ENCODE measurements around the gene RPL15. TPM values are rescaled to one million over a fixed set of nuclear protein-coding genes. Genes with fewer than 3 reads are reported as not detected.

Gene RPL15
- total RNA-seq, 2 donors from 2014 or later: 2,011 to 2,129 TPM

DNA sequence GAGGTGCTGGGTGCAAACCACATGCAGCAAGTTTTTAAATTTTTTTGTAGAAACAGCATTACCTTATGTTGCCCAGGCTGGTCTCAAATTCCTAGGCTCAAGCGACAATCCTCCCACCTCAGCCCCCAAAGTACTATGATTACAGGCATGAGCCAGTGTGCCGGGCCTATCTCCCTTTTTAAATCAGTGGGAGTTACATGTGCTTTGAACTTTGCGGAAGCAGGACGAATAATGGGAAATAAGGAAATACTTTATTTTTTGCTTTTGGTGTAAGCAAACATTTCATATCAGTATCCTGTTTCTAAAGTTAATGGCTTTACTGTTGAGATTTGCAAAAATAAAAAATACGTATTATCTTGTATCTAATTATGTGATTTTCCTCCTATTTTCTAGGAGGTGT lies 37.2 kb downstream of the RPL15 start:
- Mint-ChIP-seq H3K27me3 (ENCODE audit: insufficient read depth) (no peaks in the 10 kb centered on the region), H3K36me3 (ENCODE audit: low read depth) (peaks cover 25% of the 10 kb centered on the region), H3K27ac (peak overlapping the region; percentile 37), H3K9me3 (no peaks in the 10 kb centered on the region), H3K4me1 (peaks cover 39% of the 10 kb centered on the region), H3K4me3 (no peak overlapping the region)
- 89% methylated on average over 1 to 5 of the region's 5 CpGs for WGBS, 2 experiments (ENCODE audit: insufficient coverage in 1 of 2, insufficient read length in 1 of 2)
- H3K27ac ChIP-seq (ENCODE audit: low read depth, low read length): no peak overlapping the region
- DNase-seq: no peak
- TF ChIP-seq, protein P1, sequence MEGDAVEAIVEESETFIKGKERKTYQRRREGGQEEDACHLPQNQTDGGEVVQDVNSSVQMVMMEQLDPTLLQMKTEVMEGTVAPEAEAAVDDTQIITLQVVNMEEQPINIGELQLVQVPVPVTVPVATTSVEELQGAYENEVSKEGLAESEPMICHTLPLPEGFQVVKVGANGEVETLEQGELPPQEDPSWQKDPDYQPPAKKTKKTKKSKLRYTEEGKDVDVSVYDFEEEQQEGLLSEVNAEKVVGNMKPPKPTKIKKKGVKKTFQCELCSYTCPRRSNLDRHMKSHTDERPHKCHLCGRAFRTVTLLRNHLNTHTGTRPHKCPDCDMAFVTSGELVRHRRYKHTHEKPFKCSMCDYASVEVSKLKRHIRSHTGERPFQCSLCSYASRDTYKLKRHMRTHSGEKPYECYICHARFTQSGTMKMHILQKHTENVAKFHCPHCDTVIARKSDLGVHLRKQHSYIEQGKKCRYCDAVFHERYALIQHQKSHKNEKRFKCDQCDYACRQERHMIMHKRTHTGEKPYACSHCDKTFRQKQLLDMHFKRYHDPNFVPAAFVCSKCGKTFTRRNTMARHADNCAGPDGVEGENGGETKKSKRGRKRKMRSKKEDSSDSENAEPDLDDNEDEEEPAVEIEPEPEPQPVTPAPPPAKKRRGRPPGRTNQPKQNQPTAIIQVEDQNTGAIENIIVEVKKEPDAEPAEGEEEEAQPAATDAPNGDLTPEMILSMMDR (conservative IDR thresholded peaks at IDR 0.05): no peak
- H3K9me3 ChIP-seq (ENCODE audit: control insufficient read depth, low read length): no peaks in the 10 kb centered on the region
- H3K36me3 ChIP-seq (ENCODE audit: control insufficient read depth, insufficient read depth, low read length): no peaks in the 10 kb centered on the region
- no peaks in the 10 kb centered on the region for H3K27me3 ChIP-seq (ENCODE audit: control insufficient read depth, insufficient read depth, low read length, poor library complexity, severe bottlenecking)
- H3K4me1 ChIP-seq (ENCODE audit: control insufficient read depth, insufficient read depth, low read length): peaks cover 8% of the 10 kb centered on the region
- peak overlapping the region; percentile 4 for H3K4me3 ChIP-seq (ENCODE audit: low read length)
- peak overlapping the region; percentile 39 for H3K9ac ChIP-seq (ENCODE audit: extremely low read depth, low read length, poor library complexity, severe bottlenecking)

DNA sequence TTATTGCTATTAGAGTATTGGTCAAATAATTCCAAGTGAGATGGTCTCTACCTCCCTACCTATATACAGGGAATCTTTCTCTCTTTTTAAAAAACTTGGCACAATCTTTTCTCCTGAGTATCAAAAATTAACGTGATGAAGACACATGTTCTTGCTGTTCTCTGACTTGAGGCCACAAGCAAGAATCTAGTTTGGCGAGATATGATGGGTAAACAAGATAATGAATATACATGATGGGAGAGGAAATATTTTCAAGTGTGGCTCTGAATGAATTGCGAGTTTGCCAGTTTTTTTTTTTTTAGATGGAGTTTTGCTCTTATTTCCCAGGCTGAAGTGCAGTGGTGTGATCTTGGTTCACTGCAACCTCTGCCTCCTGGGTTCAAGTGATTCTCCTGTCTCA lies 39.8 kb downstream of the RPL15 start:
- no peaks in the 10 kb centered on the region for H3K27me3 Mint-ChIP-seq (ENCODE audit: insufficient read depth)
- Histone ChIP-seq H3K27me3 (ENCODE audit: control insufficient read depth, insufficient read depth, low read length, poor library complexity, severe bottlenecking) (no peaks in the 10 kb centered on the region), H3K4me3 (ENCODE audit: low read length) (no peak overlapping the region), H3K4me1 (ENCODE audit: control insufficient read depth, insufficient read depth, low read length) (peaks cover 6% of the 10 kb centered on the region), H3K36me3 (ENCODE audit: control insufficient read depth, insufficient read depth, low read length) (peaks cover 3% of the 10 kb centered on the region), H3K9ac (ENCODE audit: extremely low read depth, low read length, poor library complexity, severe bottlenecking) (no peak overlapping the region), H3K9me3 (ENCODE audit: control insufficient read depth, low read length) (no peaks in the 10 kb centered on the region), H3K27ac (ENCODE audit: low read depth, low read length) (no peak overlapping the region)
- H3K4me1 Mint-ChIP-seq: peaks cover 37% of the 10 kb centered on the region
- no peak overlapping the region for H3K27ac Mint-ChIP-seq
- H3K9me3 Mint-ChIP-seq: no peaks in the 10 kb centered on the region
- H3K4me3 Mint-ChIP-seq: no peak overlapping the region
- peaks cover 43% of the 10 kb centered on the region for H3K36me3 Mint-ChIP-seq (ENCODE audit: low read depth)
- WGBS, 2 experiments (ENCODE audit: insufficient coverage in 1 of 2, insufficient read length in 1 of 2): 92 to 100% methylated on average over 3 of the region's 3 CpGs
- DNase-seq: no peak
- TF ChIP-seq, protein P1 (conservative IDR thresholded peaks at IDR 0.05): no peak

DNA sequence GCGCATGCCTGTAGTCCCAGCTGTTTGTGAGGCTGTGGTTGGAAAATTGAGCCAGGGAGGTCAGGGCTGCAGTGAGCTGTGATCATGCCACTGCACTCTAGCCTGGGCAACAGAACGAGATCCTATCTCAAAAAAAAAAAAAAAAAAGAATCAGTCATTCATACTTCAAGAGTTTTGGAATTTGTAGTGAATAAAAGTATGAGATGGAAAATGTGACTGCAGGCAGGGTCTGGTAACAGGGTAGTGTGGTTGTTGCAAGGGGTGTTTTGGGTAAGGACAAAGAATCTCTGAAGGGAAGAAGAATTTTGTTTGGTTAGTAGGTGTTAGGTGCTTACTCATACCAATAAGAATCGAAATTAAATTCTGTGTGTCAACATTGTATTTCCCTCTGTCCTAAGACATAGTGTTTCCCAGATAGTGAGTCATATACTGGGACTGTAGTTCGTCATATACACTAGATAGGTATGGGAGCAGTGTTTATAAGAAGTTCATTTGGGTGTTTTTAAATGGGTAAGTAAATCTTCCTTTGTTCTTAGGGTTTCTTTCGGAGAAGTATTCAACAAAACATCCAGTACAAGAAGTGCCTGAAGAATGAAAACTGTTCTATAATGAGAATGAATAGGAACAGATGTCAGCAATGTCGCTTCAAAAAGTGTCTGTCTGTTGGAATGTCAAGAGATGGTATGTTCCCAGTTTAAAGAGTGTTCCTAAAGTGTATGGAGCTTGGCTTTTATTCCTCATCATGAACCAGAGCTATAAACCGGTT lies 42.4 kb downstream of the RPL15 start:
- WGBS, 2 experiments (ENCODE audit: insufficient coverage in 1 of 2, insufficient read length in 1 of 2): 88 to 95% methylated on average over 4 to 6 of the region's 7 CpGs
- TF ChIP-seq, protein P1 (conservative IDR thresholded peaks at IDR 0.05): no peak
- Mint-ChIP-seq H3K4me3 (no peak overlapping the region), H3K27me3 (ENCODE audit: insufficient read depth) (no peaks in the 10 kb centered on the region), H3K27ac (no peak overlapping the region), H3K36me3 (ENCODE audit: low read depth) (peaks cover 64% of the 10 kb centered on the region), H3K4me1 (peaks cover 24% of the 10 kb centered on the region), H3K9me3 (no peaks in the 10 kb centered on the region)
- peaks cover 25% of the 10 kb centered on the region for H3K36me3 ChIP-seq (ENCODE audit: control insufficient read depth, insufficient read depth, low read length)
- H3K4me3 ChIP-seq (ENCODE audit: low read length): no peak overlapping the region
- no peaks in the 10 kb centered on the region for H3K27me3 ChIP-seq (ENCODE audit: control insufficient read depth, insufficient read depth, low read length, poor library complexity, severe bottlenecking)
- H3K9me3 ChIP-seq (ENCODE audit: control insufficient read depth, low read length): no peaks in the 10 kb centered on the region
- H3K9ac ChIP-seq (ENCODE audit: extremely low read depth, low read length, poor library complexity, severe bottlenecking): no peak overlapping the region
- H3K4me1 ChIP-seq (ENCODE audit: control insufficient read depth, insufficient read depth, low read length): peaks cover 6% of the 10 kb centered on the region
- no peak for DNase-seq
- H3K27ac ChIP-seq (ENCODE audit: low read depth, low read length): no peak overlapping the region
